GM12873 (cell line): ENCODE results near the gene ARHGEF3.

ENCODE experiments used
- CTCF ChIP-seq: IDR thresholded peaks from 2 replicates; pipeline ENCODE4 v1.5.1; 2012; ENCODE audit warnings: low read depth, mild to moderate bottlenecking, moderate library complexity, low read length, control low read depth; ENCODE audit not compliant: insufficient read depth; ENCODE audit errors: missing control alignments

The ARHGEF3 gene

GRCh38 chr3:56744016-56744415 lies 57.7 kb downstream of the ARHGEF3 start:
- TF ChIP-seq CTCF, result no peak

- TF ChIP-seq CTCF, result no peak
These were observed 58.9 kb downstream of the ARHGEF3 start for GRCh38 chr3:56742887-56743286.

- TF ChIP-seq CTCF, result no peak
These were observed 62.7 kb downstream of the ARHGEF3 start for GRCh38 chr3:56739036-56739435.

GRCh38 chr3:56737006-56737405 lies 64.7 kb downstream of the ARHGEF3 start:
- no peak for TF ChIP-seq CTCF

- no peak for TF ChIP-seq CTCF
These were observed 69.6 kb downstream of the ARHGEF3 start for GRCh38 chr3:56732109-56732508.

GRCh38 chr3:56725175-56725574 lies 76.6 kb downstream of the ARHGEF3 start:
- TF ChIP-seq CTCF, result no peak

GRCh38 chr3:56724676-56725075 lies 77.1 kb downstream of the ARHGEF3 start:
- TF ChIP-seq CTCF, result no peak

- no peak for TF ChIP-seq CTCF
These were observed 80.9 kb downstream of the ARHGEF3 start for GRCh38 chr3:56720849-56721248.
